ENCODE measurements around the gene CDK17. TPM values are rescaled to one million over a fixed set of nuclear protein-coding genes. Genes with fewer than 3 reads are reported as not detected.

The CDK17 gene
- total RNA-seq, 1 donor from 2014 or later = 46.7 TPM

- no peak for TF ChIP-seq CTCF (IDR thresholded peaks at IDR 0.05; ENCODE audit: partially characterized antibody, unreplicated experiment)
- Mint-ChIP-seq H3K36me3 (ENCODE audit: unreplicated experiment) (no peaks in the 10 kb centered on the region), H3K4me1 (ENCODE audit: low read depth, unreplicated experiment) (peaks cover 28% of the 10 kb centered on the region), H3K9me3 (ENCODE audit: unreplicated experiment) (peaks cover 7% of the 10 kb centered on the region), H3K4me3 (ENCODE audit: unreplicated experiment) (no peak overlapping the region), H3K27me3 (ENCODE audit: unreplicated experiment) (peaks cover 6% of the 10 kb centered on the region), H3K27ac (ENCODE audit: unreplicated experiment) (no peak overlapping the region)
- no peak for DNase-seq
Observed at GRCh38 chr12:96234591-96235483, 165.4 kb downstream of the CDK17 start.

DNA sequence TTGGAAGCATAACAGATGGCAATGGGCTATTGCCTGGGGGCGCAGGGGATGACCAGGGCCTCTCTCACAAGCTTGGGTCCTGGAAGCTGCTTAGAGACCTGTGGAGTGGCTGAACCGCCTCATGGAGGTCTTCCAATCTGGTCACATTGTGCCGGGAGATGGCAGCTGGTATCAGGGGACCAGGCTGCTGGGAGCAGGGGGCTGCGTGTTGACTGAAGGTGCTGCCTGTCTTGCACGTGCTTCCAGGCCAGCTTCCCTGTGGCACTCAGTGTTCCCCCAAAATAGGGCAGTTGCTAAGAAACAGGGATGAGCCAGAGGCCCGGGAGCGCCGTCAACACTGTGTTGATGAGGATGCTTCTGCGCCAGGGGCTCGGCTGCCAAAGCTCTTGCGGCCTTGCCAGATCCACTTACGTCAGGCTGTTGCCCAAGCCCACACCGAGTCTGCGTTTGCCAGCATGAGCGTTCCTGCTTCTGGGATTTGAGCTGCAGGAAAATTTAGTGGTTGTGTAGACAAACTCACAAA is 166.2 kb downstream of the CDK17 start:
- Mint-ChIP-seq H3K27ac (ENCODE audit: unreplicated experiment) (peak overlapping the region; percentile 62), H3K9me3 (ENCODE audit: unreplicated experiment) (peaks cover 7% of the 10 kb centered on the region), H3K36me3 (ENCODE audit: unreplicated experiment) (no peaks in the 10 kb centered on the region), H3K4me1 (ENCODE audit: low read depth, unreplicated experiment) (peaks cover 25% of the 10 kb centered on the region), H3K4me3 (ENCODE audit: unreplicated experiment) (no peak overlapping the region), H3K27me3 (ENCODE audit: unreplicated experiment) (peaks cover 8% of the 10 kb centered on the region)
- no peak for TF ChIP-seq CTCF (IDR thresholded peaks at IDR 0.05; ENCODE audit: partially characterized antibody, unreplicated experiment)
- peak; percentile 70 for DNase-seq

DNA sequence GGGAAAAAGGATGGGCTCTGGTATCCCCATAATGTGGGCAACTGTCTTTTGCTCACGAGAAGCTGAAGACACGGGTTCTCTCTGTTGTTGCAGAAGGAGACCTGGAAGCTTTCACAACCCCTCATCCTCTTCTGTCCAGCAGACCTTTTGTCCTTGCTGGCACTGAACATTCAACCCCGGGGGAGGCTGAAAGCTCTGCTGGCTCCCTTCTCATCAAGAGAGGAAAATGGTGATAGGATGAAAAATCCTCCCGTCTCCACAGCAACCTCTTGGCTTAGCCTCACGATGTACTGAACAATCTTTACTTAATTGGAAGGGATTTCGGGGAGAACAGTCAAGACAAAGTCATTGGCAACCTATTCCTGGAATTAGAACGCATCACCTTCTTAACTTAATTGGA is 167.1 kb downstream of the CDK17 start:
- H3K4me1 Mint-ChIP-seq (ENCODE audit: low read depth, unreplicated experiment) = peaks cover 25% of the 10 kb centered on the region
- peaks cover 8% of the 10 kb centered on the region for H3K27me3 Mint-ChIP-seq (ENCODE audit: unreplicated experiment)
- H3K9me3 Mint-ChIP-seq (ENCODE audit: unreplicated experiment) = peaks cover 7% of the 10 kb centered on the region

DNA sequence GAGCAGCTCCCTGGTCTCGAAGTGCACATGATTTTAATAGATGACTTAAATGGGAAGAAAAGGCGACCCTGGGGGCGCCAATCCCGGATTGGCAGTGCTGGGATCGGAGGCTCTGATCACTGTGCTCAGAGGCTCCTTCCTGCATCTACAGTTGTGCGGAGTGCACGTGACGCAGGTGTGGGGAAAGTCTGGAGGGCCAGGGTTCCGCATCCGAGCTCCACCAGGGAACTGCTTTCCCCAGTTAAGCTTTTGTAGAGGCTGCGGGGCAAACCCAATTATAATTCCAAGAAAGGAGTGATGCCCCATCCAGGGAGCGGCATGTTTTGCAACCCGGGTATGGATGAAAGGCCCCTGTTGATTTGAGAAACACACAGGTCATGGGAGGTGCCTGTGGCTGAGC is 169.6 kb downstream of the CDK17 start:
- H3K27ac Mint-ChIP-seq (ENCODE audit: unreplicated experiment) = no peak overlapping the region
- peaks cover 10% of the 10 kb centered on the region for H3K9me3 Mint-ChIP-seq (ENCODE audit: unreplicated experiment)
- H3K4me3 Mint-ChIP-seq (ENCODE audit: unreplicated experiment) = no peak overlapping the region
- no peaks in the 10 kb centered on the region for H3K36me3 Mint-ChIP-seq (ENCODE audit: unreplicated experiment)
- DNase-seq = no peak
- peaks cover 27% of the 10 kb centered on the region for H3K4me1 Mint-ChIP-seq (ENCODE audit: low read depth, unreplicated experiment)
- peaks cover 15% of the 10 kb centered on the region for H3K27me3 Mint-ChIP-seq (ENCODE audit: unreplicated experiment)
- TF ChIP-seq CTCF (IDR thresholded peaks at IDR 0.05; ENCODE audit: partially characterized antibody, unreplicated experiment) = no peak

More for the DNA sequence above, 167.1 kb downstream of the CDK17 start:
- TF ChIP-seq CTCF (IDR thresholded peaks at IDR 0.05; ENCODE audit: partially characterized antibody, unreplicated experiment) = no peak
- DNase-seq = no peak
- Mint-ChIP-seq H3K4me3 (ENCODE audit: unreplicated experiment) (no peak overlapping the region), H3K36me3 (ENCODE audit: unreplicated experiment) (no peaks in the 10 kb centered on the region), H3K27ac (ENCODE audit: unreplicated experiment) (no peak overlapping the region)

All from glutamatergic neuron (in vitro differentiated cells).